ENCODE measurements around the gene STAM. TPM values are rescaled to one million over a fixed set of nuclear protein-coding genes. Genes with fewer than 3 reads are reported as not detected.
A peak's percentile ranks its signal among the peaks of the same experiment; 100 is the strongest.

STAM gene
- total RNA-seq, 2 experiments from 2014 or later, result 24.5 to 29.9 TPM

DNA sequence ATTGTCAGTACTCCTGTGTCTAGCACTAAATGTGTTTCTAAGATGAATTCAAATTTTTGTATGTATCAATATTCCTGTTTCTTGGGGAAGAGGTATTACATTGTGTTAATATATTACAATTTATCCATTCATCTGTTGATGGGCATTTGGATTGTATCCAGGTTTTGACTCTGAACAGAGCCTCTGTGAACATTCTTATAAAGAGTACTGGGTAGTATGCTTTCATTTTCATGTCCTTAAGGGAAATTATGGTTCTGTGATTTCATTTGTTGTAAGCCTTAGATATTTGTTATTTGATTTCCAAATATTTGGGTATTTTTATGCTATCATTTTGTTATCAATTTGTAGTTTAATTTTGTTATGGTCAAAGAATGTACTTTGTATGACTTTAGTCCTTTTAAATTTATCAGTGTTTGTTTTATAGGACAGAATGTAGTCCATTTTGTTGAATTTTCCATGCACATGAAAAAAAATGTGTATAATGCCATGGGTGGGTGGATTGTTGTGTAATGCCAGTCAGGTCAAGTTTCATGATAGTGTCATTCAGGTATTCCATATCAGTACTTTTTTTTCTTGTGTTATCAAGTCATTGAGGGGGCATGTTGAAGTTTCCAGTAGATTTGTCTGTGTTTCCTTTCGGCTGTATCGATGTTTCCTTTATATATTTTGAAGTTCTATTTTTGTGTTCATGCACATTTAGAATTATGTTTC, 38.4 kb downstream of the STAM start:
- Mint-ChIP-seq H3K4me1 (ENCODE audit: low read depth) (peaks cover 58% of the 10 kb centered on the region), H3K27me3 (no peaks in the 10 kb centered on the region), H3K4me3 (peak overlapping the region; percentile 10), H3K36me3 (peaks cover 10% of the 10 kb centered on the region), H3K9me3 (peaks cover 5% of the 10 kb centered on the region), H3K27ac (peak overlapping the region; percentile 50)
- DNase-seq, result no peak
- CTCF ChIA-PET, result interaction anchor here (0.9 kb wide), 1 partner anchor 9 kb away, joined by 3 read pairs; no protein-coding TSS in a partner anchor
- POLR2A ChIA-PET, result no interaction called here
- intact Hi-C loops (cut with micrococcal nuclease), result loop anchor here (1.0 kb wide), 2 partner anchors 13 to 36 kb away; no protein-coding TSS in a partner anchor

DNA sequence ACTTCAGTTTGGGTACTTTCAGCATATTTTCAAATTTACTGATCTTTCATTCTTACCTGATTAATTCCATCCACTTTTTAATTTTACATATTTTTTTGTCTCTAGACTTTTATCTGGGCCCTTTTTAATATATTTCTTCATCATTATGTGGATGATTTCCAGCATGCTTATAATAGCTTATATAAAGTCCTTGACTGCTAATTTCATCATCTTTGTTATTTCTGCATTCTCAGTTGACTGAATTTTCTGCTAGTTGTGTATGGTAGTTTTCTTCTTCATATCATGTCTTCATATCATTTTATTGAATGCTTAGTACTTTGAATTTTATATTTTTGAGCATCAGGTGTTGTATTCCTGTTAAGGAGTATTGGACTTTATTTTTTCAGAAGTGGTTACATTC, 39.6 kb downstream of the STAM start:
- intact Hi-C loops (cut with micrococcal nuclease), result no loop called here
- H3K36me3 Mint-ChIP-seq, result peaks cover 12% of the 10 kb centered on the region
- DNase-seq, result no peak
- ChIA-PET CTCF (interaction anchor here (0.9 to 1.5 kb wide), 3 partner anchors 10 to 67 kb away, joined by 3 to 4 read pairs (median 3); no protein-coding TSS in a partner anchor), POLR2A (interaction anchor here (1.7 to 1.8 kb wide), 2 partner anchors 38 to 39 kb away, joined by 4 to 6 read pairs; partner anchors contain the start of gene STAM)
- H3K4me3 Mint-ChIP-seq, result peak overlapping the region; percentile 1
- H3K27ac Mint-ChIP-seq, result peak overlapping the region; percentile 63
- H3K27me3 Mint-ChIP-seq, result no peaks in the 10 kb centered on the region
- peaks cover 5% of the 10 kb centered on the region for H3K9me3 Mint-ChIP-seq
- H3K4me1 Mint-ChIP-seq (ENCODE audit: low read depth), result peaks cover 55% of the 10 kb centered on the region

DNA sequence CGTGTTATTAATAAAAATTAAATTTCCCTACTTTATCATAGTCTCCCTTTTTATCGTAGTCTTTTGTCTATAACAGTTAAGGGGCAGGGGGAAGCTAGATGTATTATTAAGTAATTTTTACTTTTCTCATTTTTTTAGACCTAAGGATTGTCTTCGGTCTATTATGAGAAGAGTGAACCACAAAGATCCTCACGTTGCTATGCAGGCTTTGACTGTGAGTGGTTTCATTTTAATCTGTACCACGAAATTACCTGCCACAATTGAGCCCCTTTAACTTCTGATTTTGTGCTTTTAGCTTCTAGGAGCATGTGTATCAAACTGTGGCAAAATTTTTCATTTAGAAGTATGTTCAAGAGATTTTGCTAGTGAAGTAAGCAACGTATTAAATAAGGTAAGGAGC, 40.6 kb downstream of the STAM start:
- Mint-ChIP-seq H3K27ac (peak overlapping the region; percentile 54), H3K9me3 (no peaks in the 10 kb centered on the region), H3K4me3 (no peak overlapping the region), H3K4me1 (ENCODE audit: low read depth) (peaks cover 45% of the 10 kb centered on the region), H3K27me3 (no peaks in the 10 kb centered on the region), H3K36me3 (peaks cover 10% of the 10 kb centered on the region)
- CTCF ChIA-PET, result no interaction called here
- intact Hi-C loops (cut with micrococcal nuclease), result loop anchor here (2.0 kb wide), 1 partner anchor 68 kb away; the partner anchor contains the start of gene HACD1
- POLR2A ChIA-PET, result interaction anchor here (1.7 to 1.8 kb wide), 2 partner anchors 39 to 40 kb away, joined by 4 to 6 read pairs; partner anchors contain the start of gene STAM
- no peak for DNase-seq

DNA sequence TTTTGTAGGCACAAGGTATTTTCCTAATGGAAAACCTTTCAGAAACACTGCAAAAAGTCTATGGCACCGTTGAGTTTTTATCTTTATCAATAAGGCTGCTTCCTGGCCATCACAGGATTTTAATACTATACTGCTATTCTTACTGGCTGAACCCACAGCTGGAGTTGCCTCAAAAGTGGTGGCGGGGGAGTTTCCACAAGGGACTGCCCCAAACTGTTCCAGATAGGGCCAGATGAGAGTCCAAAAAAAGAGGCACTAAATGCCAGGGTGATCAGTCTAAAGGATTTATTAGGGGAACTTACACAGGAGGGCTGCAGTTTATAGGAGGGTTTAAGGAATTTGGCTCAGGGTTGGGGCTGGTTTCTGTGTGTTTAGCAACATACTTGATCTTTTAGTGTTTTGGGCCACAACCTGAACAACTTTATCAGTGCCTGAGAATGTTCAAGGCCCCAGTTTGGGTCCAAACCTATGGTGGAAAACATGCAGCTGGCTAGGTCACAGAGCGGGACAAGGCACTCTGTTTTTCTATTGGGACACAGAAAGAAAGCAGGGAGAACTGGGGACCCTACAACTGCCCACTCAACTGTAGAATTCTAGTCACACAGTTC, 41.4 kb downstream of the STAM start:
- Mint-ChIP-seq H3K9me3 (no peaks in the 10 kb centered on the region), H3K27ac (peak overlapping the region; percentile 57), H3K27me3 (no peaks in the 10 kb centered on the region), H3K36me3 (peaks cover 13% of the 10 kb centered on the region), H3K4me1 (ENCODE audit: low read depth) (peaks cover 37% of the 10 kb centered on the region), H3K4me3 (no peak overlapping the region)
- peak; percentile 75 for DNase-seq
- CTCF ChIA-PET, result no interaction called here
- intact Hi-C loops (cut with micrococcal nuclease), result loop anchor here (2.0 kb wide), 1 partner anchor 69 kb away; the partner anchor contains the start of gene HACD1
- POLR2A ChIA-PET, result interaction anchor here (1.8 kb wide), 1 partner anchor 40 kb away, joined by 4 read pairs; no protein-coding TSS in a partner anchor

DNA sequence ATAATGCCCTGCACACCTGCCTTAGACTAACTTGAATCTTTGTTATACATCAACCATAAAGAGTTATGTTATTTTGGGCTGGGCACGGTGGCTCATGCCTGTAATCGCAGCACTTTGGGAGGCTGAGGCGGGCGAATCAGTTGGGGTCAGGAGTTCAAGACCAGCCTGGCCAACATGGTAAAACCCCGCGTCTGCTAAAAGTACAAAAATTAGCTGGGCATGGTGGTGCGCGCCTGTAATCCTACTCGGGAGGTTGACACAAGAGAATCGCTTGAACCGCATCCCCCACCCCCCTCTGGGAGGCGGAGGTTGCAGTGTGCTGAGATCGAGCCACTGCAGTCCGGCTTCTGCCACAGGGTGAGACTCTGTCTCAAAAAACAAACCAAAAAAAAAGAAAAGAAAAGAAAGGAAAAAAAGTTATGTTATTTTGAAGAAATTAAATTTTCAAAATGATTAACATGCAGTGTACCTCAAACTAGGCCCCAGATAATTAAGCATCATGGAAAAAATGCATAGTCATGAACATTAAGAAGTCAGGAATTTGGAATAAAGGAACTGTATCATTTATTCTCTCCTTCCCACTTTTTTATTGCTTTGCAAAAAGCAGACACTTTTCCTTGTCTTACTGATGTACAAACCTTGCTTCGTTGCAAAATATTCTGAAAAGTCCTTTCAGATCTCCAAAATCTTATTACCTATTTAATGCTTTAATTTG, 43.3 kb downstream of the STAM start:
- H3K36me3 Mint-ChIP-seq, result peaks cover 13% of the 10 kb centered on the region
- H3K4me1 Mint-ChIP-seq (ENCODE audit: low read depth), result peaks cover 31% of the 10 kb centered on the region
- H3K27ac Mint-ChIP-seq, result no peak overlapping the region
- H3K27me3 Mint-ChIP-seq, result no peaks in the 10 kb centered on the region
- H3K4me3 Mint-ChIP-seq, result no peak overlapping the region
- H3K9me3 Mint-ChIP-seq, result no peaks in the 10 kb centered on the region
- CTCF ChIA-PET, result no interaction called here
- intact Hi-C loops (cut with micrococcal nuclease), result no loop called here
- POLR2A ChIA-PET, result no interaction called here
- no peak for DNase-seq

DNA sequence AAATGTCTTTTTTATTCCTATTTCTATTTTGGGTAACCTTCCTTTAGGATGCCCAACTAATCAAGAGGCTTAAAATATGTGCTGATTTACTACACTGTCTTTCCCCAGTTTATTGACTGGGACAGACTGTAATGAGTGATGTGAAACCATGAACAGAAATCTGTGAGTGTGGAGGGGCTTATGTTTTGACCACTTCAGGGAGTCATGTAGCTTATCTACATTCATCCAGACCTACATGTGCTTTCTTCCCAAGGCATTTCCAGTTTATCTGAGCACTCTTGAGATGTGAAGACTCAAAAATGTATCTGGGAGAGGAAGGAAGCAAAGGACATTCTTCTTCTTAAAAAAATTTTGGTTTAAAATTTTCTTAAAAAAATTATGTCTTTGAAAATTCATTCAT, 45.2 kb downstream of the STAM start:
- CTCF ChIA-PET, result no interaction called here
- H3K9me3 Mint-ChIP-seq, result no peaks in the 10 kb centered on the region
- intact Hi-C loops (cut with micrococcal nuclease), result no loop called here
- H3K36me3 Mint-ChIP-seq, result peaks cover 19% of the 10 kb centered on the region
- POLR2A ChIA-PET, result no interaction called here
- no peak overlapping the region for H3K27ac Mint-ChIP-seq
- no peaks in the 10 kb centered on the region for H3K27me3 Mint-ChIP-seq
- peaks cover 14% of the 10 kb centered on the region for H3K4me1 Mint-ChIP-seq (ENCODE audit: low read depth)
- H3K4me3 Mint-ChIP-seq, result no peak overlapping the region
- DNase-seq, result no peak

DNA sequence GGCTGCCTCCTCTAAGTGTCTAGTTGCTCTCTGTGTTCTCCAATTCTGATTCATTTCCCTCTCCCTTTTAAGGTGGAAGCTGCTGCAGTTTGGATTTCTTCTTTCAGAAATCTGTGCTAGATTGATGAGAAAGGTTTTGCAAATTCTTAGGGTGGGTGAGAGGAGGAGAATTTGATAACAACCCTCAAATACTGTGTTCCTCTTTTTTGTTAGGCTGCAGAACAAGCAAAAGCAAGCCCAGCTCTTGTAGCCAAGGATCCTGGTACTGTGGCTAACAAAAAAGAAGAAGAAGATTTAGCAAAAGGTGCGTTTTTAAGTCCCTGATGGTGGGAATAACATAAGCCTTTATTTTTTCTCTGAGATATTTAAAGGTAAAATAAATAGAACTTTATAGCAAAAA, 49.1 kb downstream of the STAM start:
- intact Hi-C loops (cut with micrococcal nuclease), result no loop called here
- Mint-ChIP-seq H3K27ac (no peak overlapping the region), H3K4me3 (no peak overlapping the region), H3K27me3 (no peaks in the 10 kb centered on the region), H3K9me3 (no peaks in the 10 kb centered on the region), H3K4me1 (ENCODE audit: low read depth) (peaks cover 3% of the 10 kb centered on the region), H3K36me3 (peaks cover 30% of the 10 kb centered on the region)
- ChIA-PET POLR2A (no interaction called here), CTCF (no interaction called here)
- DNase-seq, result no peak

DNA sequence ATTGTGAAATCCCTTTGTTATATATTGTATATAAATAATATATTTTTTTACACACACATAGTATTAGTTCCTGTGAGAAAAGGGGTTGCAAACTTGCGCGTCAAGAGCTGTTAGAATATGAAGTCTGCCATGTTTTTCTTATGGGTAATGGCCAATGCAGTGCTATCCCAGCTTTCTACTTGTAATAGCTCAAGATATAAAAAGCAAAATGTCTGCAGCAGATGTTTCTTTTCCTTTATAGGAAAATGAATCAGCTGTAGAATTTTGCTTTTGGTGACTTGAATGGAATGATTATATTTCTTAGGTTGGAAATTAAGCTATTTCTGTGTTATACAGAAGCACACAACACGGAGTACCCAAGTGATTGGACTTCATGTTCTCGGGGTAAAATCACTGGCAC, 54.7 kb downstream of the STAM start:
- no peak overlapping the region for H3K4me3 Mint-ChIP-seq
- ChIA-PET CTCF (interaction anchor here (2.2 kb wide), 1 partner anchor 38 kb away, joined by 5 read pairs; no protein-coding TSS in a partner anchor), POLR2A (no interaction called here)
- peaks cover 33% of the 10 kb centered on the region for H3K36me3 Mint-ChIP-seq
- no peaks in the 10 kb centered on the region for H3K27me3 Mint-ChIP-seq
- H3K27ac Mint-ChIP-seq, result no peak overlapping the region
- H3K9me3 Mint-ChIP-seq, result no peaks in the 10 kb centered on the region
- intact Hi-C loops (cut with micrococcal nuclease), result no loop called here
- no peaks in the 10 kb centered on the region for H3K4me1 Mint-ChIP-seq (ENCODE audit: low read depth)
- no peak for DNase-seq

DNA sequence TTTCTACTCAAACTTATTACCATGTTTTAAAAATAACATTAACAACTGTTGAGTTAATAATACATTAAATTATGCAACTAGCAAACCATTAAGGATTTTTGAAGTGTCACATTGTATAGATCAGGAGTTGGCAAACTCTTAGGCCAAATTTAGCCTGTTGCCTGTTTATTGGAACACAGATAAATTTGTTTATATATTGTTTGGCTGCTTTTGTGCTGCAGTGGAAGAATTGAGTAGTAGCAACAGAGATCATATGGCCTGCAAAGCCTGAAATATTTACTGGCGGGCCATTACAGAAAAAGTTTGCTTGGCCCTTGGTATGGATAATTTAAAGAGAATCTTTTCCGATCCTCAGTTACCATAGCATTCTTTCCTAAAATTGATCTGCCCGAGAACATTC, 57.4 kb downstream of the STAM start:
- peaks cover 28% of the 10 kb centered on the region for H3K36me3 Mint-ChIP-seq
- H3K27me3 Mint-ChIP-seq, result no peaks in the 10 kb centered on the region
- intact Hi-C loops (cut with micrococcal nuclease), result no loop called here
- no peak overlapping the region for H3K4me3 Mint-ChIP-seq
- H3K4me1 Mint-ChIP-seq (ENCODE audit: low read depth), result no peaks in the 10 kb centered on the region
- CTCF ChIA-PET, result no interaction called here
- DNase-seq, result no peak
- POLR2A ChIA-PET, result no interaction called here
- H3K27ac Mint-ChIP-seq, result no peak overlapping the region
- H3K9me3 Mint-ChIP-seq, result no peaks in the 10 kb centered on the region

DNA sequence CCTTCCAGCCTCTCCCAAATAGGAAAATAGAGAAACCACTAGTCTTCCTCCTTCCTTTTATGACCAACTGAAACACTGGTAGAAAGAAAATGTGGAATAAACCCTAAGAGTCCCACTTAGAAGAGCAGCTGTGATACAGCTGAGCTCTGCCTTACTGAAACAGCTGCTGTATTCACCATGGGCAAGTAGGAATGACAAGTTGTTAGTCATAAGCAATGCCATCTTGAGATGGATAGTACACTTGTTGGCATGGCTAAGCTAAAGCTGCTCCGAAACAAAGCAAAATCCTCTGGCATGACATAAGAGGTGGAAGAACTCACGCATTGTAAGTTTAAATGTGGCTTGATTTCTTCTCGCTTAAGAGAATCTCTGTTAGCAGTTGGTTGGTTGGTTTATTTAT, 59.8 kb downstream of the STAM start:
- DNase-seq, result no peak
- Mint-ChIP-seq H3K9me3 (no peaks in the 10 kb centered on the region), H3K27ac (no peak overlapping the region), H3K36me3 (peaks cover 19% of the 10 kb centered on the region), H3K4me3 (no peak overlapping the region), H3K4me1 (ENCODE audit: low read depth) (no peaks in the 10 kb centered on the region), H3K27me3 (no peaks in the 10 kb centered on the region)
- POLR2A ChIA-PET, result no interaction called here
- intact Hi-C loops (cut with micrococcal nuclease), result no loop called here
- CTCF ChIA-PET, result no interaction called here

DNA sequence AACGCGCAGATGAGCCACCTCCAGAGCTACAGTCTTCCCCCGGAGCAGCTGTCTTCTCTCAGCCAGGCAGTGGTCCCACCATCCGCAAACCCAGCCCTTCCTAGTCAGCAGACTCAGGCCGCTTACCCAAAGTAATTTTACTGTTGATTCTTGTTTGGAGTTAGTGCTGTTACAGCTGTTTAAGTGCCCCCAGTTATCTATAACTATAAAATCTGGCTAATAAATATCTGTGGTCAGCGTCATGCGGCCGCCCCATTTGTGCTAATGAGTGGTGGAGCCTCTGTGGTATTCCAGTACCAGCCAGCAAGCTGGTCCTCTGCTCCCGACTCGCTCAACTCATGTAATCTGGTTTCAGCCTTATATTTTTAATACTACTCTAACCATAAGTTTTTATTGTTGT, 64.9 kb downstream of the STAM start:
- intact Hi-C loops (cut with micrococcal nuclease), result no loop called here
- Mint-ChIP-seq H3K4me3 (no peak overlapping the region), H3K27me3 (no peaks in the 10 kb centered on the region), H3K36me3 (peaks cover 25% of the 10 kb centered on the region), H3K27ac (no peak overlapping the region), H3K9me3 (no peaks in the 10 kb centered on the region), H3K4me1 (ENCODE audit: low read depth) (no peaks in the 10 kb centered on the region)
- ChIA-PET POLR2A (no interaction called here), CTCF (no interaction called here)
- no peak for DNase-seq

DNA sequence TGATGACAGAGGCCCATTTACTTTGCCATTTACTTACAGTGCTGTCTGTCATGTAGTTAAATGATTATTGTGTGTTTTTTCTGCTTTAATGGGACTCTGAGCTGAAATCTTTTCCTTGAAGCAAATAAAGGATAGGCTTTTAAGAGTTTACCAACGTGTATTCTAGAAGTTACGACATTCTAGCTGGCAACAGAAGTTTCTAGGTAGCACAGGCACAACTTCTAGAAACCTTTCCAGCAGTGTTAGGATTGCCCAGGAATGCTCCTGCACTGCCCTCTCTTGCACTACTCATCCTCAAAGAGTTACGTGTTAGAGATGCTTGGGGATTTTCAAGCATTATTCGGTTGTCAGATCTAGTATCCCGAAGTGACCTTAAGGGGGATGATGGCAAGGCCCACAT, 65.5 kb downstream of the STAM start:
- peaks cover 32% of the 10 kb centered on the region for H3K36me3 Mint-ChIP-seq

More for the DNA sequence above, 65.5 kb downstream of the STAM start:
- DNase-seq, result no peak
- no peaks in the 10 kb centered on the region for H3K27me3 Mint-ChIP-seq
- no peaks in the 10 kb centered on the region for H3K4me1 Mint-ChIP-seq (ENCODE audit: low read depth)
- H3K27ac Mint-ChIP-seq, result no peak overlapping the region
- intact Hi-C loops (cut with micrococcal nuclease), result no loop called here
- ChIA-PET POLR2A (no interaction called here), CTCF (no interaction called here)
- no peaks in the 10 kb centered on the region for H3K9me3 Mint-ChIP-seq
- H3K4me3 Mint-ChIP-seq, result no peak overlapping the region
